OCI-LY1 (cell line): ENCODE results near the gene PTPRN2.

Experiments
- EZH2 ChIP-seq: fragments of 200-600 bp; sonication (generic), shearing (Covaris generic); IDR thresholded peaks from 2 replicates; pipeline ENCODE4 v1.8.0; 2017; ENCODE audit warnings: borderline replicate concordance, mixed run types, mild to moderate bottlenecking, antibody characterized with exemption, low read length, moderate library complexity, mixed read lengths
- TF ChIP-seq, protein P1 (sequence below): fragments of 200-600 bp; sonication (generic), shearing (Covaris generic); IDR thresholded peaks from 2 replicates; pipeline ENCODE4 v1.5.1; 2017; ENCODE audit warnings: mild to moderate bottlenecking, antibody characterized with exemption, low read length, moderate library complexity, mixed read lengths

GRCh38 chr7:157568770-157569584 lies 1018.6 kb downstream of the PTPRN2 start:
- TF ChIP-seq, protein P1, sequence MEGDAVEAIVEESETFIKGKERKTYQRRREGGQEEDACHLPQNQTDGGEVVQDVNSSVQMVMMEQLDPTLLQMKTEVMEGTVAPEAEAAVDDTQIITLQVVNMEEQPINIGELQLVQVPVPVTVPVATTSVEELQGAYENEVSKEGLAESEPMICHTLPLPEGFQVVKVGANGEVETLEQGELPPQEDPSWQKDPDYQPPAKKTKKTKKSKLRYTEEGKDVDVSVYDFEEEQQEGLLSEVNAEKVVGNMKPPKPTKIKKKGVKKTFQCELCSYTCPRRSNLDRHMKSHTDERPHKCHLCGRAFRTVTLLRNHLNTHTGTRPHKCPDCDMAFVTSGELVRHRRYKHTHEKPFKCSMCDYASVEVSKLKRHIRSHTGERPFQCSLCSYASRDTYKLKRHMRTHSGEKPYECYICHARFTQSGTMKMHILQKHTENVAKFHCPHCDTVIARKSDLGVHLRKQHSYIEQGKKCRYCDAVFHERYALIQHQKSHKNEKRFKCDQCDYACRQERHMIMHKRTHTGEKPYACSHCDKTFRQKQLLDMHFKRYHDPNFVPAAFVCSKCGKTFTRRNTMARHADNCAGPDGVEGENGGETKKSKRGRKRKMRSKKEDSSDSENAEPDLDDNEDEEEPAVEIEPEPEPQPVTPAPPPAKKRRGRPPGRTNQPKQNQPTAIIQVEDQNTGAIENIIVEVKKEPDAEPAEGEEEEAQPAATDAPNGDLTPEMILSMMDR, result no peak
- TF ChIP-seq EZH2, result no peak
